Fibroblast of villous mesenchyme (primary cell): ENCODE measurements around the gene CWC27. TPM values are rescaled to one million over a fixed set of nuclear protein-coding genes. Genes with fewer than 3 reads are reported as not detected.
A peak's percentile ranks its signal among the peaks of the same experiment; 100 is the strongest.

ENCODE experiments used
- DNase-seq: peaks from one replicate; pipeline ENCODE4 v3.0.0-alpha.2; 2010; ENCODE audit warnings: low read depth
- H3K4me3 ChIP-seq: 2 replicates; pipeline ENCODE4 v1.5.1; 2011; ENCODE audit warnings: low read depth, mild to moderate bottlenecking, low read length
- CTCF ChIP-seq: IDR thresholded peaks from 2 replicates; pipeline ENCODE4 v1.5.1; 2012; ENCODE audit warnings: low read depth, mild to moderate bottlenecking, low read length; ENCODE audit not compliant: insufficient read depth
- total RNA-seq: library from RNA; depleted of rRNA; stranded (reverse); fragments of >200 nt; gene quantifications from 2 replicates; pipeline ENCODE4 v1.2.3, GENCODE V29; 2012

The CWC27 gene
- total RNA-seq, 1 donor, result 16.0 TPM

GRCh38 chr5:65017636-65018035 lies 248.9 kb downstream of the CWC27 start:
- DNase-seq, result peak; percentile 33

GRCh38 chr5:65018763-65019162 lies 250.0 kb downstream of the CWC27 start:
- no peak for TF ChIP-seq CTCF
- DNase-seq, result no peak
- H3K4me3 ChIP-seq, result no peak overlapping the region

More at GRCh38 chr5:65017636-65018035, 248.9 kb downstream of the CWC27 start:
- H3K4me3 ChIP-seq, result no peak overlapping the region
- TF ChIP-seq CTCF, result no peak

GRCh38 chr5:65020492-65020891 lies 251.8 kb downstream of the CWC27 start:
- DNase-seq, result peak; percentile 56
- H3K4me3 ChIP-seq, result no peak overlapping the region
- no peak for TF ChIP-seq CTCF

- H3K4me3 ChIP-seq, result no peak overlapping the region
- no peak for TF ChIP-seq CTCF
- no peak for DNase-seq
Measured at GRCh38 chr5:65021527-65022226, 252.9 kb downstream of the CWC27 start.

- no peak for TF ChIP-seq CTCF
- no peak overlapping the region for H3K4me3 ChIP-seq
- DNase-seq, result no peak
Measured at GRCh38 chr5:65022932-65023331, 254.2 kb downstream of the CWC27 start.

GRCh38 chr5:65024681-65025080 lies 256.0 kb downstream of the CWC27 start:
- no peak for DNase-seq
- H3K4me3 ChIP-seq, result no peak overlapping the region
- no peak for TF ChIP-seq CTCF
